Mesenteric fat pad (tissue), 1 donor: ENCODE results near the gene CCT6A. TPM values are rescaled to one million over a fixed set of nuclear protein-coding genes. Genes with fewer than 3 reads are reported as not detected.
"Not testable (repeated sequence)": the region's sequence is repeated elsewhere in the genome, so short reads cannot be mapped to it uniquely, and the experiment has no call there.

Experiments
- DNase-seq: peaks from one replicate; pipeline ENCODE4 v3.0.0-alpha.2; 2020; ENCODE audit warnings: low spot score
- total RNA-seq: library from RNA; stranded (reverse); fragmentation: NEBNext Ultra II Directional; extraction: Animal tissue kit (Norgen Biotek cat#: 25700); gene quantifications from one replicate; pipeline ENCODE4 v1.2.1, GENCODE V29; 2021
- donor health status: DM: yes; HTN: yes; CAD: no.

Gene CCT6A
- total RNA-seq, 1 donor from 2014 or later = 99.8 TPM

- DNase-seq = no peak
Observed at GRCh38 chr7:56051053-56051338, 569 bp upstream of the CCT6A start.

- peak; percentile 35 for DNase-seq
Observed at GRCh38 chr7:56053379-56053778, 1.8 kb downstream of the CCT6A start.

DNA sequence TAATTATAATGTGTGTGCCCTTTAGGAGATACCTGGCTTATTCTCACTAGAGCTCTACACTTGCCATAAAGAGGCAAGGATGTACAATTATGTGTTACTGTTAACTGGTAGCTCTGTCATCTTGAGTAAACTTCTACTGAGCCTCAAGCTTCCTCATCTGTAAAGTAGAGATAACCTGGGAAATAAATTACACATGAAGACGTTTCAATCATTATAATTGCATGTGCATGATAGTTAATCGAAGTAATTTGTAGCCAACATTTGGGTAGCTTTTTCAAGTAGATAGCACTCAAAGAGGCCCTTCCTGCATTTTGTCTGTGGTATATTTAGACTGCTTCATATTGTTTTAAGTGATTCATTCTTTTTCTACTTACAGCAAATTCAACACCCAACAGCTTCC, 2.4 kb downstream of the CCT6A start:
- DNase-seq = no peak

- no peak for DNase-seq
Observed at GRCh38 chr7:56062382-56062781, 10.8 kb downstream of the CCT6A start.

- no peak for DNase-seq
Observed at GRCh38 chr7:56063500-56063881, 11.9 kb downstream of the CCT6A start.

- DNase-seq = peak; percentile 97
Observed at GRCh38 chr7:56063882-56064625, 12.5 kb downstream of the CCT6A start, which contains the start of gene SUMF2. TSS of gene SUMF2 (plus strand) at chr7:56064286. CDS start at chr7:56064312, 26 bp downstream.

GRCh38 chr7:56066376-56066775, 14.8 kb downstream of the CCT6A start:
- DNase-seq = peak; percentile 78

- peak; percentile 90 for DNase-seq
Observed at GRCh38 chr7:56074371-56074791, 22.8 kb downstream of the CCT6A start.

GRCh38 chr7:56077681-56078080, 26.1 kb downstream of the CCT6A start:
- DNase-seq = peak; percentile 43

- peak; percentile 73 for DNase-seq
Observed at GRCh38 chr7:56078196-56078595, 26.6 kb downstream of the CCT6A start.

- peak; percentile 92 for DNase-seq
Observed at GRCh38 chr7:56079450-56080185, 28.1 kb downstream of the CCT6A start.

DNA sequence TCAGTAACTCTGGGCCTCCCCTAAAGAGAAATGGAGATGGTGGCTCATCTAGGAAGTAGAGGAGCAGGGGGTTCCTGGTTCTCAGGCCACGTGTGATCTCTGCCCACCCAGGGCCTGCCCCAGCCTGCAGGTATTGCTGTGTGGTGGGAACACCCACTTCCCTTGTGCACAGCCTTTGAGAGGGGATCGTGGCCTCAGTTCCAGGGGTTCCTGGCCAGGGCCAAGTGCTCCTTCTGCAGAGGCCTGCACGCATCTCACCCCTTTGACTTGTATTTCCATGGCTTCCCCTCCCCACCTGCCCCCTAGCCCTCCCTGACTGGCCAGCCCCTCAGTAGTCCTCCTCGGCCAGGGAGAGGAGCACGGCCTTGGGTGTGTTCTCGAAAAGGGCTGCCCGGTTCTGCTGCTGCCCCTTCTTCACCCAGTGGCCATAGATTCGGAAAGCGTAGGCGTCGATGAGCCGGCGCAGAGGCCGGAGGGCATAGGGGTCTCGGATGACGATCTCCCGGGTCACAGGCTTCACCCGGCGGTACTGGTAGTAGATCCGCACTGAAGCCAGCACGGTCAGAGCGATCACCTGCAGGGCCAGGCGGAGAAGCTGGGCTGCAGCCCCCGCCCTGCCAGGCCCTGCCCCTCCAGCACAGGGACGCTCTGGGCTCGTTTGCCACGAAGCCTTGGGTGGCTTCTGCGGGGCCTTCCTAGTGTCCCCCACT, 29.3 kb downstream of the CCT6A start:
- DNase-seq = peak; percentile 72

DNA sequence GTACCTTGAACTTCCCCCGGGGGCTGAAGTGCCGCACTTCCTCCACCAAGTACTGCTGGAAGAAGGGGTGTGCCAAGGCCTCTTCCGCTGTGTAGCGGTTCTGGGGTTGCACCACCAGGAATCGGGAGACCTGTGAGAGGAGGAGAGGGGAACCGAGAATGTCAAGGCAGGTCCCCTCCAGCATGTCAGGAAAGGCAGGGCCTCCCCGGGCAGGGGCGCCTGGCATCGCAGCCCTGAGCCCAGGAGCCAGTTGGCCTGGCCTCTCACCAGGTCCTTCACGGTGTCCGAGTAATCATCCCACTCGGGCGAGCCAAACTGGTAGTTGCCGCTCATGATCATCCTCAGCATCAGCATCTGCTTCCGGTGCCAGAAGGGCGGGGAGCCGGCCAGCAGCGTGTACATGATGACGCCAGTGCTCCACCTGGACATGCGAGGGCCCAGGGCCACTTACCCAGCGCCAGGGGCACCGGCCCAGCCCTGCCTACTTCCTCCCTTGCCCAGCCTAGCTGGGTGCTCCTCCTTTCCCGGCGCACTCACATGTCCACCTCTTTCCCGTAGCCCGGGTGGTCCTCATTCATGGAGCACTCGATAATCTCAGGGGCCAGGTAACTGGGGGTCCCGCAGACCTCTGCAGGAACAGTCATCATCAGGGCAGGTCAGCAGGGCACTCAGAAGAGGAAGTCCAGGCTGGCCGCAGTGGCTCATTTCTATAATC, 30.2 kb downstream of the CCT6A start:
- no peak for DNase-seq

DNA sequence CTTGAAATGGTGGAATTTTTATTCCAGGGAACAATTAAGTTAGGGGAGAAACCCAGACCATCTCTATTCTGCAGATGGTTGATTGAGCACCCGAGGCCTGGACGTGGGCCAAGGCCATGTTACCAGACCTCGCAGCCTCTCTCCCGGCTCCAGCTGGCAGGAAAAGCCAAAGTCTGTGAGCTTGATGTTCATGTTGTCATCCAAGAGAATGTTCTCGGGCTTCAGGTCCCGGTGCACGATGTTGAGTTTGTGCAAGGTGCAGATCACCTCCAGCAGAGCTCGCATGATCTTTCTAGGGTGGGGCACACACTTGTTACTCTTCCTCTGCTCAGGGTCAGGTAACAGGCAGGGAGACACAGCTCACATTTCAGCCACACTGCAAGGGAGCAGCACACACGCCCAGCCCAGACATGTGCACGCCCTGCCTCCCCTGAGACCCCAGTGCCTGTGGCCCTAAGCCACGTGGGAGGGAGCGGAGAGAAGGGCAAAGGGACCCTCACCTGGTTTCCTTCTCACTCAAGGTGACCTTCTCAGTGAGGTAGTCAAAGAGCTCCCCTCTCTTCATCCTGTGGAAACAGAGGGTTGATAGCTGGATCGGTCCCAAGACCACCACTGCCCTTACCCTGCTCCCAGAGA, 31.7 kb downstream of the CCT6A start:
- no peak for DNase-seq

DNA sequence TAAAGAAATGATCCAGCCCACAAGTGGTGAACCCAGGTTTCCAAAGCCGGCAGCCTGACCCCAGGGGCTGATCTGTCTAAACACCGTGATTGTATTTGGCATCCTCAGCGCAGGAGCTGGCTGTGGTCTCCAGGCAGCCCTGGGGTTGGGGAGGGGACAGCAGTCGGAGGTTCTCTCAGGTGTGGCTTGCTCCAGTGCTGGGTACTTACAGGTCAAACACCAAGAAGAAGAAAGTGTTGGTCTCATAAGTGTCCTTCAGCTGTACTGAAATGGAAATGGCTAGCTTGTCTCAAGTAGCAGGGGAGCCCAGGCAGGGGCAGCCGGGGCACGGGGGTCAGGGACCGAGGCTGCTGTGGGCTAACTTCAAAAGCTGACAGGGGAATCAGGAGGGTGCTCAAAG, 35.2 kb downstream of the CCT6A start:
- DNase-seq = no peak

DNA sequence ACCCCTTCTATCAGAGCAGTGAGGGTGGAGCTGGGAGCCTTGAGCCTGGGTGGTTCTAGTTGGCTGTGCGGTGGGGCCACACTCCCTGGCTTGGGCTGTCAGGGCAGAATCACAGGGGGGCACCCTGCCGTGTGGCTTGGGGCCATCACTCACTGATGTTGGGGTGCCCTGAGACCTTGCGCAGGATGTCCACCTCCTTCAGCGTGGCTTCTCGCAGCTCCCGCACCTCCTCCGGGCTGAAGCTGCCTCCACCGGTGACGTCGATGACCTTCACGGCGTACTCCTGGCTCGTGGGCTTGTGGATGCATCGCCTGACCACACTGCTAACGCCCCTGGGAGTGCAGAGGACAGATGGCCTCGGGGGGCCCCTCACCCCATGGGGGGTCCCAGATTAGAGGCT, 35.9 kb downstream of the CCT6A start:
- DNase-seq = no peak

DNA sequence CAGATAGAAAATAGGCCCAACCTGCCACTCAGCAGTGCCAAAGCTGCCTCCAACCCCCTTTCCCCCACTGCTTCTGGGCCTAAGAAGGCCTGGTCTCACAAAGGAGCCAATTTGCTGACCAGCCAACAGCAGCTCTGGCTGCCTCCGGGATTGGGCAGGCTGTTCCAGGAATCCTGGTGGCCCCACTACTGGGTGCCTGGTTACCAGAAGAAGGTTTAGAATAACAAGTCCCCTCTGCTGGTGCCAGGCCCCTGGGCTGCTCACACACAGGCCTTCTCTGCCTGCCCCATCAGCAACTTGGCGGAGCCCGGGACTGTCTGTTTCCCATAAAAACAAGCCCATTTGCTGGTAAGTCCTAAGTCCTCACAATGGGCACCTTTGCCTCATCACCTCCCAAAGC, 40.0 kb downstream of the CCT6A start:
- DNase-seq = no peak

DNA sequence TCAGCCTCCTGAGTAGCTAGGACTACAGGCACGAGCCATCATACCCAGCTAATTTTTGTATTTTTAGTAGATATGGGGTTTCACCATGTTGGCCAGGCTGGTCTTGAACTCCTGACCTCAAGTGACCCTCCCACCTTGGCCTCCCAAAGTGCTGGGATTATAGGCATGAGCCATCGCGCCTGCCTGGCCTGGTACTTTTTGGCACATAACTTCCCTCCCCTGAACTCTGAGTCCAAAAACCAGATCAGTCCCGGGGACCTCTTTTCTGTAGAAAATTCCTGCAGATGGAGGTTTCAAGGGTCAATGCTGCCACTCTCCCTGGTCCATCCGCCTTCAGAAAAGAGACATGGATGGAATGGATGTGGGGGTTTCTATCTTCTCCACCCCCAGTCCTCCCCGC, 40.8 kb downstream of the CCT6A start:
- not testable (repeated sequence) for DNase-seq

DNA sequence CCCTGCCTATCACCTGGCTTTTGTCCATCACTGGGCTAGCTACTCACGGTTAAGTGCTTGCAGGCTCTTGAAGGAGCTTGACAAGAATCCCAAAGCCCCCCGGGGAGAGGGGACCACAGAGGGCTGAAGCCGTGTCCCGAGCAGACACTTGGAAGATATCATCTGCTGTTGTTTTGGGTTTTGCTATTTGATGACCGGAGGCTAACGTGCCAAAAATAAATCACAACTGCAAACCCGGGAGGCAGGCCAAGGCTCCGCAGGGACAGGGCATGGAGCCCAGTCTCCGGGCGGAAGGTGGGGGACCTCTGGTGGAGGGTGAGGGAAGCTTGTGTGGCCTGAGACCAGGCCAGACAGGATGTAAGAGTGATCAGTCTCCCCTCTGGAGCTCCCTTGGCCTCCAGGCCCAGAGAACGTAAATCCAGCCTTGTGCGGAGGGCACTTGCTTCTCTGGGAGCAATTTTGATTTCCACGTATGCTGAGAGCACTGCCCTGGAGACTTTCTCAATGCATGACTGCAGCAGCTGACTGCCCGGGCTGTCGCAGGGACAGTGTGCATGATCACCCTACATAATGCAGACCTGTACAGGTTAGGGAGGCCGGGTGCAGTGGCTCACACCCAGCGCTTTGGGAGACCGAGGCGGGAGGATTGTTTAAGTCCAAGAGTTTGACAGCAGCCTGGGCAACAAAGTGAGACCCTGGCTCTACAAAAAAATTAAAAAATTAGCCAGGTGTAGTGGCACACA, 41.4 kb downstream of the CCT6A start, which contains the start of gene PHKG1:
Gene PHKG1 (minus strand): TSS at position 164 of the 743 bp plus-strand sequence. CDS start 4,011 bp downstream, outside the sequence.
- DNase-seq = no peak

DNA sequence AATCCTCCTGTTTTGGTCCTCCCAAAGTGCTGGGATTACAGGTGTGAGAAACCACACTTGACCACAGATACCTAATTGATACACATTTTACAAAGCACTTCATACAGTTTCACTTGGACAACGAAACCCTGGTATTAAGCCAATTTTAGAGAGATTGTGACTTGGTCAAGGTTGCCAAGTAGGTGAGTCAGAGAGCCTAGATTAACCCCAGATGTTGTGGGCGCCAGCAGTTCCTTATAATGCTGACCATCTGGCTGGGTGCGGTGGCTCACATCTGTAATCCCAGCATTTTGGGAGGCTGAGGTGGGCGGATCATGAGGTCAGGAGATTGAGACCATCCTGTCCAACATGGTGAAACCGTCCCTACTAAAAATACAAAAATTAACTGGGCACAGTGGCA, 46.1 kb downstream of the CCT6A start:
- no peak for DNase-seq
